ENCODE results near the gene ANKHD1. TPM values are rescaled to one million over a fixed set of nuclear protein-coding genes. Genes with fewer than 3 reads are reported as not detected.
"Not testable (repeated sequence)": the region's sequence is repeated elsewhere in the genome, so short reads cannot be mapped to it uniquely, and the experiment has no call there.

The ANKHD1 gene
- total RNA-seq, 6 experiments from 2014 or later = 35.4 to 49.7 (median 41.5) TPM

GRCh38 chr5:140579188-140579747 is 177.6 kb downstream of the ANKHD1 start:
- H3K27me3 Mint-ChIP-seq (ENCODE audit: insufficient read depth); DNase-seq; H3K36me3 Mint-ChIP-seq (ENCODE audit: low read depth); H3K27ac Mint-ChIP-seq; H3K4me3 Mint-ChIP-seq: not testable (repeated sequence)
- Mint-ChIP-seq H3K4me1 (ENCODE audit: low read depth) (peaks cover 21% of the 10 kb centered on the region), H3K9me3 (peaks cover 12% of the 10 kb centered on the region)
- peak; percentile 57 for TF ChIP-seq CTCF (IDR thresholded peaks at IDR 0.05)

DNA sequence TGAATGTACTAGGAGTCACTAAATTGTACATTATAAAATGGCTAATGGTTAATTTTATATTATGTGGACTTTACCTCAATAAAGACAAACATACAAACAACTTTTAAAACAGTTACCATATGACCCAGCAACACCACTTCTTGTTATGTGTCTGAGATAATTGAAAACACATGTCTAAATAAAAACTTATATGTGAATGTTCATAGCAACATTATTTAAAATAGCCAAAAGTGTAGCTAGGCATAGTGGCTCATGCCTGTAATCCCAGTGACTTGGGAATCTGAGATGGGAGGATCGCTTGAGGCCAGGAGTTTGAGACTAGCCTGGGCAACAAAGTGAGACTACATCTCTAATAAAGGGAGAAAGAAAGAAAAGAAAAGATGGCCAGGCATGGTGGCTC is 185.9 kb downstream of the ANKHD1 start:
- peaks cover 2% of the 10 kb centered on the region for H3K27me3 Mint-ChIP-seq (ENCODE audit: insufficient read depth)
- DNase-seq = no peak
- 0 out of 2 replicates have a peak, but pooled peaks cover 9% of the 10 kb centered on the region for H3K36me3 Mint-ChIP-seq (ENCODE audit: low read depth)
- peak overlapping the region; percentile 45; the same call in 1 of the 2 replicates for H3K27ac Mint-ChIP-seq
- peaks cover 12% of the 10 kb centered on the region for H3K9me3 Mint-ChIP-seq
- no peak for TF ChIP-seq CTCF (IDR thresholded peaks at IDR 0.05)
- peaks cover 38% of the 10 kb centered on the region for H3K4me1 Mint-ChIP-seq (ENCODE audit: low read depth)
- H3K4me3 Mint-ChIP-seq = no peak overlapping the region

GRCh38 chr5:140588311-140589070 is 186.9 kb downstream of the ANKHD1 start:
- Mint-ChIP-seq H3K4me3 (no peak overlapping the region; the same call in 1 of the 2 replicates), H3K4me1 (ENCODE audit: low read depth) (peaks cover 38% of the 10 kb centered on the region), H3K27me3 (ENCODE audit: insufficient read depth) (peaks cover 2% of the 10 kb centered on the region), H3K9me3 (peaks cover 2% of the 10 kb centered on the region), H3K36me3 (ENCODE audit: low read depth) (0 out of 2 replicates have a peak, but pooled peaks cover 6% of the 10 kb centered on the region), H3K27ac (peak overlapping the region; percentile 7; the same call in 1 of the 2 replicates)
- TF ChIP-seq CTCF (IDR thresholded peaks at IDR 0.05) = no peak
- DNase-seq = peak; percentile 23

Small RNAs within 50 kb of the gene (microRNA-seq; reads per million reads assigned to microRNA genes)
- not detected for gene MIR6831

Other genes with a start within 250 kb of the ANKHD1 start
- gene CYSTM1, start 226.6 kb upstream of the ANKHD1 start, total RNA-seq (2021; fragmentation: NEBNext Ultra II Directional; extraction: Animal tissue kit (Norgen Biotek cat#: 25700)) = 10 to 100 TPM; 11.6 to 16.7 (median 12.5) TPM
- gene PFDN1, start 98.7 kb upstream of the ANKHD1 start, total RNA-seq (2021; fragmentation: NEBNext Ultra II Directional; extraction: Animal tissue kit (Norgen Biotek cat#: 25700)) = 10 to 100 TPM; 75.0 to 95.8 (median 89.0) TPM
- 10 to 100 TPM in 1 of 6 experiments, 1 to 10 TPM in 5; 5.6 to 10.2 (median 6.9) TPM for gene HBEGF, start 55.2 kb upstream of the ANKHD1 start, total RNA-seq (2021; fragmentation: NEBNext Ultra II Directional; extraction: Animal tissue kit (Norgen Biotek cat#: 25700))
- gene SLC4A9, start 41.6 kb upstream of the ANKHD1 start, total RNA-seq (2021; fragmentation: NEBNext Ultra II Directional; extraction: Animal tissue kit (Norgen Biotek cat#: 25700)) = not detected
- gene EIF4EBP3, start 145.8 kb downstream of the ANKHD1 start, total RNA-seq (2021; fragmentation: NEBNext Ultra II Directional; extraction: Animal tissue kit (Norgen Biotek cat#: 25700)) = 1 to 10 TPM; 1.8 to 4.0 (median 2.9) TPM
- gene SRA1, start 155.6 kb downstream of the ANKHD1 start, total RNA-seq (2021; fragmentation: NEBNext Ultra II Directional; extraction: Animal tissue kit (Norgen Biotek cat#: 25700)) = 10 to 100 TPM; 50.0 to 62.3 (median 59.4) TPM
- 10 to 100 TPM; 11.0 to 13.0 (median 11.7) TPM for gene APBB3, start 162.8 kb downstream of the ANKHD1 start, total RNA-seq (2021; fragmentation: NEBNext Ultra II Directional; extraction: Animal tissue kit (Norgen Biotek cat#: 25700))
- gene SLC35A4, start 163.0 kb downstream of the ANKHD1 start, total RNA-seq (2021; fragmentation: NEBNext Ultra II Directional; extraction: Animal tissue kit (Norgen Biotek cat#: 25700)) = 10 to 100 TPM; 64.1 to 72.8 (median 71.2) TPM
- 1 to 10 TPM in 5 of 6 experiments, under 1 TPM in 1; 0.84 to 1.9 (median 1.3) TPM for gene CD14, start 231.3 kb downstream of the ANKHD1 start, total RNA-seq (2021; fragmentation: NEBNext Ultra II Directional; extraction: Animal tissue kit (Norgen Biotek cat#: 25700))
- 1 to 10 TPM; 3.6 to 7.2 (median 6.1) TPM for gene TMCO6, start 237.6 kb downstream of the ANKHD1 start, total RNA-seq (2021; fragmentation: NEBNext Ultra II Directional; extraction: Animal tissue kit (Norgen Biotek cat#: 25700))
- gene NDUFA2, start 245.8 kb downstream of the ANKHD1 start, total RNA-seq (2021; fragmentation: NEBNext Ultra II Directional; extraction: Animal tissue kit (Norgen Biotek cat#: 25700)) = 10 to 100 TPM; 60.5 to 73.9 (median 67.0) TPM
- 100 to 1,000 TPM in 4 of 6 experiments, 10 to 100 TPM in 2; 83.3 to 116 (median 109) TPM for gene IK, start 246.0 kb downstream of the ANKHD1 start, total RNA-seq (2021; fragmentation: NEBNext Ultra II Directional; extraction: Animal tissue kit (Norgen Biotek cat#: 25700))